Measurements from ENCODE around the gene ARAP2.
A peak's percentile ranks its signal among the peaks of the same experiment; 100 is the strongest.

ARAP2 gene

GRCh38 chr4:36043901-36044300 is 200.4 kb downstream of the ARAP2 start:
- DNase-seq, result no peak

GRCh38 chr4:36043241-36043640 is 201.1 kb downstream of the ARAP2 start:
- DNase-seq, result no peak

- DNase-seq, result no peak
Observed at GRCh38 chr4:36042122-36042970, 202.0 kb downstream of the ARAP2 start.

GRCh38 chr4:36041340-36041739 is 203.0 kb downstream of the ARAP2 start:
- no peak for DNase-seq

- peak in 2 of 58 donors; percentile 1 to 2 for DNase-seq
Observed at GRCh38 chr4:36039026-36039425, 205.3 kb downstream of the ARAP2 start.

GRCh38 chr4:36038491-36038890 is 205.8 kb downstream of the ARAP2 start:
- no peak for DNase-seq

GRCh38 chr4:36037127-36037526 is 207.2 kb downstream of the ARAP2 start:
- DNase-seq, result no peak

- DNase-seq, result no peak
Observed at GRCh38 chr4:36029951-36030350, 214.4 kb downstream of the ARAP2 start.

- no peak for DNase-seq
Observed at GRCh38 chr4:36027203-36027602, 217.1 kb downstream of the ARAP2 start.

- DNase-seq, result no peak
Observed at GRCh38 chr4:36026348-36026880, 217.9 kb downstream of the ARAP2 start.

- no peak for DNase-seq
Observed at GRCh38 chr4:36024901-36025660, 219.2 kb downstream of the ARAP2 start.

GRCh38 chr4:36020351-36020750 is 224.0 kb downstream of the ARAP2 start:
- DNase-seq, result no peak
